ENCODE results near the gene PHACTR3.

- TF ChIP-seq CTCF (IDR thresholded peaks at IDR 0.05; ENCODE audit: low read depth, low read length, missing input control) (no peak), RAD21 (IDR thresholded peaks at IDR 0.05) (no peak), YY1 (IDR thresholded peaks at IDR 0.05) (no peak), REST (IDR thresholded peaks at IDR 0.05) (no peak), RXRA (IDR thresholded peaks at IDR 0.05) (no peak), TAF1 (conservative IDR thresholded peaks at IDR 0.05) (no peak), SP1 (IDR thresholded peaks at IDR 0.05) (no peak), ZBTB33 (IDR thresholded peaks at IDR 0.05) (no peak), MAX (IDR thresholded peaks at IDR 0.05) (no peak), HNF4G (IDR thresholded peaks at IDR 0.05) (no peak), HNF4A (conservative IDR thresholded peaks at IDR 0.05) (no peak), GABPA (IDR thresholded peaks at IDR 0.05 in 1 of 2, conservative IDR thresholded peaks at IDR 0.05 in 1 of 2) (no peak)
Measured at GRCh38 chr20:59779656-59780380, 175.5 kb downstream of the PHACTR3 start.

All from liver (tissue), 3 donors.